Measurements from ENCODE around the gene ETS1. TPM values are rescaled to one million over a fixed set of nuclear protein-coding genes. Genes with fewer than 3 reads are reported as not detected.

The ETS1 gene
- total RNA-seq, 2 donors from 2014 or later, result 15.2 to 30.0 TPM

- 89% methylated on average over 3 of the region's 3 CpGs for WGBS
These were observed 92.7 kb downstream of the ETS1 start for GRCh38 chr11:128494418-128495332.

GRCh38 chr11:128493570-128493965 is 93.8 kb downstream of the ETS1 start:
- H3K27me3 ChIP-seq (replicated peaks; ENCODE audit: insufficient read depth), result no peaks in the 10 kb centered on the region
- intact Hi-C loops (cut with DNase I), result no loop called here
- 78% methylated on average over 2 of the region's 2 CpGs for WGBS
- TF ChIP-seq POLR2A (IDR thresholded peaks at IDR 0.05), result no peak
- no peak for TF ChIP-seq CTCF (IDR thresholded peaks at IDR 0.05)
- TF ChIP-seq POLR2AphosphoS5 (IDR thresholded peaks at IDR 0.05), result no peak
- DNase-seq (ENCODE audit: low spot score), result no peak
- H3K4me1 ChIP-seq (replicated peaks), result peaks cover 15% of the 10 kb centered on the region
- no peaks in the 10 kb centered on the region for H3K36me3 ChIP-seq
- H3K27ac ChIP-seq, result no peak overlapping the region
- no peak overlapping the region for H3K4me3 ChIP-seq
- no peaks in the 10 kb centered on the region for H3K9me3 ChIP-seq

More at GRCh38 chr11:128494418-128495332, 92.7 kb downstream of the ETS1 start:
- no peak for TF ChIP-seq CTCF (IDR thresholded peaks at IDR 0.05)
- TF ChIP-seq POLR2AphosphoS5 (IDR thresholded peaks at IDR 0.05), result no peak
- TF ChIP-seq POLR2A (IDR thresholded peaks at IDR 0.05), result no peak
- no peak overlapping the region for H3K4me3 ChIP-seq
- peaks cover 15% of the 10 kb centered on the region for H3K4me1 ChIP-seq (replicated peaks)
- no peak for DNase-seq (ENCODE audit: low spot score)
- no peaks in the 10 kb centered on the region for H3K27me3 ChIP-seq (replicated peaks; ENCODE audit: insufficient read depth)
- H3K9me3 ChIP-seq, result no peaks in the 10 kb centered on the region
- H3K27ac ChIP-seq, result no peak overlapping the region
- intact Hi-C loops (cut with DNase I), result no loop called here
- H3K36me3 ChIP-seq, result no peaks in the 10 kb centered on the region

GRCh38 chr11:128492903-128493569 is 94.3 kb downstream of the ETS1 start:
- H3K27ac ChIP-seq, result peak overlapping the region in 1 of 2 donors; percentile 10
- H3K36me3 ChIP-seq, result no peaks in the 10 kb centered on the region
- WGBS, result 62% methylated on average over 5 of the region's 5 CpGs
- no peaks in the 10 kb centered on the region for H3K9me3 ChIP-seq
- intact Hi-C loops (cut with DNase I), result no loop called here
- no peak overlapping the region for H3K4me3 ChIP-seq
- peaks cover 15% of the 10 kb centered on the region for H3K4me1 ChIP-seq (replicated peaks)
- no peak for DNase-seq (ENCODE audit: low spot score)
- H3K27me3 ChIP-seq (replicated peaks; ENCODE audit: insufficient read depth), result no peaks in the 10 kb centered on the region
- TF ChIP-seq POLR2A (IDR thresholded peaks at IDR 0.05) (no peak), POLR2AphosphoS5 (IDR thresholded peaks at IDR 0.05) (no peak), CTCF (IDR thresholded peaks at IDR 0.05) (no peak)

GRCh38 chr11:128492461-128492860 is 94.9 kb downstream of the ETS1 start:
- H3K4me3 ChIP-seq, result no peak overlapping the region
- H3K27me3 ChIP-seq (replicated peaks; ENCODE audit: insufficient read depth), result no peaks in the 10 kb centered on the region
- H3K27ac ChIP-seq, result peak overlapping the region in 1 of 2 donors; percentile 10
- H3K4me1 ChIP-seq (replicated peaks), result peaks cover 14% of the 10 kb centered on the region
- H3K36me3 ChIP-seq, result peaks cover 0 to 4% of the 10 kb centered on the region in 2 donors
- DNase-seq (ENCODE audit: low spot score), result no peak
- intact Hi-C loops (cut with DNase I), result no loop called here
- 83% methylated on average over 2 of the region's 2 CpGs for WGBS
- no peaks in the 10 kb centered on the region for H3K9me3 ChIP-seq
- TF ChIP-seq POLR2A (IDR thresholded peaks at IDR 0.05) (no peak), POLR2AphosphoS5 (IDR thresholded peaks at IDR 0.05) (no peak), CTCF (IDR thresholded peaks at IDR 0.05) (no peak)

Data from prostate gland (tissue), 2 donors.